CD4-positive, CD25-positive, alpha-beta regulatory T cell (primary cell): ENCODE data around the gene NRP1. TPM values are rescaled to one million over a fixed set of nuclear protein-coding genes. Genes with fewer than 3 reads are reported as not detected.

Source experiments
- ATAC-seq, 2 donors: fragments of 150-1000 bp; cut with Tn5 transposase; one replicate each; pipeline ENCODE4 v1.10.0; 2021; ENCODE audit warnings: low read depth in 2 of 2, moderate number of reproducible peaks in 2 of 2, moderate library complexity in 1 of 2
- DNase-seq, 3 donors: peaks; one replicate each; pipeline versions ENCODE4 v3.0.0 to v3.0.0-alpha.2; 2012 to 2022; ENCODE audit warnings: mixed read lengths in 1 of 3
- H3K27ac ChIP-seq: one replicate; pipeline ENCODE4 v1.7.0; 2013; ENCODE audit warnings: mild to moderate bottlenecking, low read length; ENCODE audit not compliant: insufficient read depth, poor library complexity, severe bottlenecking
- H3K27me3 ChIP-seq: one replicate; pipeline ENCODE4 v1.7.0; 2013; ENCODE audit warnings: low read length; ENCODE audit not compliant: control insufficient read depth, insufficient read depth
- H3K36me3 ChIP-seq: one replicate; pipeline ENCODE4 v1.7.0; 2013; ENCODE audit warnings: mild to moderate bottlenecking, low read length, moderate library complexity; ENCODE audit not compliant: control insufficient read depth, insufficient read depth
- H3K4me1 ChIP-seq: 2 replicates; pipeline ENCODE4 v1.7.0; 2013; ENCODE audit warnings: mild to moderate bottlenecking, low read length; ENCODE audit not compliant: insufficient read depth, control insufficient read depth, poor library complexity, severe bottlenecking
- H3K4me3 ChIP-seq: one replicate; pipeline ENCODE4 v1.7.0; 2013; ENCODE audit warnings: low read depth, mild to moderate bottlenecking, low read length, moderate library complexity
- H3K9me3 ChIP-seq, 2 experiments: 1 replicate in 1 of 2; 2 replicates in 1 of 2; pipeline ENCODE4 v1.7.0; 2013; ENCODE audit warnings: low read length in 2 of 2, mild to moderate bottlenecking in 1 of 2, moderate library complexity in 1 of 2; ENCODE audit not compliant: control insufficient read depth in 2 of 2
- H3K27ac Mint-ChIP-seq, 3 donors: one replicate each; pipeline ENCODE4 v1.8.0; 2020 to 2022; ENCODE audit warnings: mild to moderate bottlenecking in 3 of 3, mixed read lengths in 3 of 3, moderate library complexity in 2 of 3
- H3K27me3 Mint-ChIP-seq: one replicate; pipeline ENCODE4 v1.8.0; 2022; ENCODE audit warnings: mild to moderate bottlenecking, mixed read lengths
- H3K36me3 Mint-ChIP-seq: one replicate; pipeline ENCODE4 v1.8.0; 2020; ENCODE audit warnings: mixed read lengths
- H3K4me1 Mint-ChIP-seq, 4 donors: one replicate each; pipeline ENCODE4 v1.8.0; 2020 to 2022; ENCODE audit warnings: mixed read lengths in 4 of 4, mild to moderate bottlenecking in 1 of 4
- H3K4me3 Mint-ChIP-seq, 4 donors: one replicate each; pipeline ENCODE4 v1.8.0; 2020 to 2022; ENCODE audit warnings: mild to moderate bottlenecking in 4 of 4, mixed read lengths in 4 of 4, moderate library complexity in 3 of 4
- H3K9me3 Mint-ChIP-seq, 7 donors: one replicate each; pipeline ENCODE4 v1.8.0; 2020 to 2022; ENCODE audit warnings: mixed read lengths in 7 of 7, mild to moderate bottlenecking in 3 of 7, moderate library complexity in 2 of 7
- polyA plus RNA-seq, 4 donors: library from polyadenylated mRNA; unstranded; fragments of 300-500 nt; fragmentation: Illumina TruSeq; gene quantifications; one replicate each; pipeline ENCODE4 v1.2.3, GENCODE V29; 2021
- total RNA-seq: library from RNA; stranded (reverse); gene quantifications from one replicate; pipeline ENCODE4 v1.2.3, GENCODE V29; 2022

Gene NRP1
- total and polyA plus RNA-seq, 5 donors from 2014 or later, result 0.05 TPM; not detected in 4

- no peak overlapping the region for H3K27ac ChIP-seq
- no peaks in the 10 kb centered on the region for H3K9me3 ChIP-seq
- peaks cover 34% of the 10 kb centered on the region for H3K27me3 Mint-ChIP-seq
- no peaks in the 10 kb centered on the region for H3K36me3 ChIP-seq
- H3K4me3 Mint-ChIP-seq, result no peak overlapping the region
- ATAC-seq, result no peak
- no peak overlapping the region for H3K27ac Mint-ChIP-seq
- no peaks in the 10 kb centered on the region for H3K36me3 Mint-ChIP-seq
- H3K9me3 Mint-ChIP-seq, result no peaks in the 10 kb centered on the region
- no peak overlapping the region for H3K4me3 ChIP-seq
- no peak for DNase-seq
- H3K4me1 ChIP-seq, result no peaks in the 10 kb centered on the region
- H3K27me3 ChIP-seq, result peaks cover 4% of the 10 kb centered on the region
- no peaks in the 10 kb centered on the region for H3K4me1 Mint-ChIP-seq
These were observed 101.2 kb downstream of the NRP1 start for GRCh38 chr10:33233221-33233620.

- Mint-ChIP-seq H3K4me3 (no peak overlapping the region), H3K27me3 (peaks cover 31% of the 10 kb centered on the region), H3K9me3 (no peaks in the 10 kb centered on the region), H3K36me3 (no peaks in the 10 kb centered on the region), H3K27ac (no peak overlapping the region), H3K4me1 (no peaks in the 10 kb centered on the region)
- H3K4me3 ChIP-seq, result no peak overlapping the region
- DNase-seq, result no peak
- H3K9me3 ChIP-seq, result no peaks in the 10 kb centered on the region
- peaks cover 3% of the 10 kb centered on the region for H3K27me3 ChIP-seq
- no peaks in the 10 kb centered on the region for H3K4me1 ChIP-seq
- no peak for ATAC-seq
- no peaks in the 10 kb centered on the region for H3K36me3 ChIP-seq
- no peak overlapping the region for H3K27ac ChIP-seq
These were observed 102.7 kb downstream of the NRP1 start for GRCh38 chr10:33231621-33232350.

- H3K36me3 Mint-ChIP-seq, result no peaks in the 10 kb centered on the region
- no peaks in the 10 kb centered on the region for H3K36me3 ChIP-seq
- H3K27ac ChIP-seq, result no peak overlapping the region
- no peak overlapping the region for H3K27ac Mint-ChIP-seq
- no peak for DNase-seq
- no peaks in the 10 kb centered on the region for H3K9me3 ChIP-seq
- no peaks in the 10 kb centered on the region for H3K4me1 ChIP-seq
- H3K4me3 Mint-ChIP-seq, result no peak overlapping the region
- no peaks in the 10 kb centered on the region for H3K4me1 Mint-ChIP-seq
- H3K27me3 ChIP-seq, result peaks cover 3% of the 10 kb centered on the region
- H3K9me3 Mint-ChIP-seq, result no peaks in the 10 kb centered on the region
- no peak overlapping the region for H3K4me3 ChIP-seq
- no peak for ATAC-seq
- H3K27me3 Mint-ChIP-seq, result peaks cover 29% of the 10 kb centered on the region
These were observed 104.6 kb downstream of the NRP1 start for GRCh38 chr10:33229949-33230267.

GRCh38 chr10:33229252-33229948, 105.1 kb downstream of the NRP1 start:
- no peak for ATAC-seq
- no peak overlapping the region for H3K27ac Mint-ChIP-seq
- H3K36me3 Mint-ChIP-seq, result no peaks in the 10 kb centered on the region
- no peak for DNase-seq
- no peak overlapping the region for H3K4me3 Mint-ChIP-seq
- peaks cover 31% of the 10 kb centered on the region for H3K27me3 Mint-ChIP-seq
- Histone ChIP-seq H3K27me3 (peaks cover 3% of the 10 kb centered on the region), H3K27ac (no peak overlapping the region), H3K4me3 (no peak overlapping the region), H3K9me3 (no peaks in the 10 kb centered on the region), H3K36me3 (no peaks in the 10 kb centered on the region), H3K4me1 (no peaks in the 10 kb centered on the region)
- peaks cover 0 to 1% (median 0%) of the 10 kb centered on the region in 7 donors for H3K9me3 Mint-ChIP-seq
- H3K4me1 Mint-ChIP-seq, result no peaks in the 10 kb centered on the region

GRCh38 chr10:33228426-33228825, 106.0 kb downstream of the NRP1 start:
- H3K4me3 ChIP-seq, result no peak overlapping the region
- H3K27ac Mint-ChIP-seq, result no peak overlapping the region
- H3K36me3 Mint-ChIP-seq, result no peaks in the 10 kb centered on the region
- ATAC-seq, result no peak
- no peaks in the 10 kb centered on the region for H3K4me1 ChIP-seq
- H3K9me3 Mint-ChIP-seq, result peaks cover 0 to 1% (median 0%) of the 10 kb centered on the region in 7 donors
- no peaks in the 10 kb centered on the region for H3K9me3 ChIP-seq
- peaks cover 30% of the 10 kb centered on the region for H3K27me3 Mint-ChIP-seq
- no peaks in the 10 kb centered on the region for H3K4me1 Mint-ChIP-seq
- no peaks in the 10 kb centered on the region for H3K36me3 ChIP-seq
- H3K27me3 ChIP-seq, result peaks cover 3% of the 10 kb centered on the region
- H3K27ac ChIP-seq, result no peak overlapping the region
- DNase-seq, result no peak
- no peak overlapping the region for H3K4me3 Mint-ChIP-seq

- Mint-ChIP-seq H3K4me1 (no peaks in the 10 kb centered on the region), H3K4me3 (no peak overlapping the region), H3K9me3 (peaks cover 0 to 1% (median 0%) of the 10 kb centered on the region in 7 donors), H3K27ac (no peak overlapping the region), H3K36me3 (no peaks in the 10 kb centered on the region), H3K27me3 (peaks cover 23% of the 10 kb centered on the region)
- H3K36me3 ChIP-seq, result no peaks in the 10 kb centered on the region
- no peaks in the 10 kb centered on the region for H3K9me3 ChIP-seq
- no peaks in the 10 kb centered on the region for H3K4me1 ChIP-seq
- ATAC-seq, result no peak
- H3K27me3 ChIP-seq, result no peaks in the 10 kb centered on the region
- H3K27ac ChIP-seq, result no peak overlapping the region
- no peak for DNase-seq
- no peak overlapping the region for H3K4me3 ChIP-seq
These were observed 107.0 kb downstream of the NRP1 start for GRCh38 chr10:33227489-33227888.

GRCh38 chr10:33224251-33224965, 110.1 kb downstream of the NRP1 start:
- no peaks in the 10 kb centered on the region for H3K36me3 Mint-ChIP-seq
- no peaks in the 10 kb centered on the region for H3K4me1 Mint-ChIP-seq
- no peak overlapping the region for H3K27ac Mint-ChIP-seq

More at GRCh38 chr10:33224251-33224965, 110.1 kb downstream of the NRP1 start:
- Mint-ChIP-seq H3K4me3 (no peak overlapping the region), H3K27me3 (peaks cover 23% of the 10 kb centered on the region), H3K9me3 (peaks cover 0 to 1% (median 0%) of the 10 kb centered on the region in 7 donors)
- Histone ChIP-seq H3K27ac (no peak overlapping the region), H3K36me3 (no peaks in the 10 kb centered on the region), H3K4me1 (no peaks in the 10 kb centered on the region), H3K27me3 (no peaks in the 10 kb centered on the region), H3K4me3 (no peak overlapping the region), H3K9me3 (no peaks in the 10 kb centered on the region)
- ATAC-seq, result no peak
- DNase-seq, result no peak
